Measurements from ENCODE around the gene CDKL4. TPM values are rescaled to one million over a fixed set of nuclear protein-coding genes. Genes with fewer than 3 reads are reported as not detected.

The CDKL4 gene
- total and polyA plus RNA-seq, 2 of the 13 experiments (the other 11 are each of a cell fraction or from before 2014, with no cell fraction given): 0.29 to 0.50 TPM

GRCh38 chr2:39138187-39138836 is 105.5 kb downstream of the CDKL4 start (continued):
- TF ChIP-seq NFE2L1 (CRISPR knock-in tag; IDR thresholded peaks at IDR 0.05; ENCODE audit: borderline replicate concordance) (peak; percentile 87; the same call in 1 of the 2 replicates), MYC (CRISPR knock-in tag; IDR thresholded peaks at IDR 0.05; ENCODE audit: borderline replicate concordance) (peak; percentile 33; the same call in 1 of the 2 replicates), MTA1 (CRISPR knock-in tag; IDR thresholded peaks at IDR 0.05; ENCODE audit: borderline replicate concordance) (peak; percentile 93), RARA (CRISPR knock-in tag; IDR thresholded peaks at IDR 0.05) (peak; percentile 80), ZC3H13 (CRISPR knock-in tag; IDR thresholded peaks at IDR 0.05) (peak; percentile 63; the same call in 1 of the 2 replicates), ZBTB7B (CRISPR knock-in tag; IDR thresholded peaks at IDR 0.05) (0 out of 2 replicates have a peak, but pooled peaks have one; percentile 33), ZSCAN29 (CRISPR knock-in tag; conservative IDR thresholded peaks at IDR 0.05) (peak; percentile 82), ZBTB20 (CRISPR knock-in tag; IDR thresholded peaks at IDR 0.05; ENCODE audit: borderline replicate concordance, low read depth) (peak; percentile 88; the same call in 1 of the 2 replicates), KDM2A (CRISPR knock-in tag; IDR thresholded peaks at IDR 0.05; ENCODE audit: borderline replicate concordance, low read depth) (peak; percentile 48), RFXAP (CRISPR knock-in tag; IDR thresholded peaks at IDR 0.05; ENCODE audit: borderline replicate concordance) (0 out of 2 replicates have a peak, but pooled peaks have one; percentile 47), REST (IDR thresholded peaks at IDR 0.05; ENCODE audit: borderline replicate concordance in 1 of 2, low read depth in 1 of 2, low read length in 2 of 2) (peak in 1 of 2 experiments; percentile 24; a peak in 1 of 4 replicates), NKX3-1 (CRISPR knock-in tag; IDR thresholded peaks at IDR 0.05) (peak; percentile 64; the same call in 1 of the 2 replicates), ZBTB25 (CRISPR knock-in tag; IDR thresholded peaks at IDR 0.05) (0 out of 2 replicates have a peak, but pooled peaks have one; percentile 42), FOSL2 (CRISPR knock-in tag; IDR thresholded peaks at IDR 0.05) (peak; percentile 72), ZNF362 (CRISPR knock-in tag; IDR thresholded peaks at IDR 0.05; ENCODE audit: borderline replicate concordance) (peak; percentile 99), ZNF598 (CRISPR knock-in tag; IDR thresholded peaks at IDR 0.05; ENCODE audit: borderline replicate concordance) (0 out of 2 replicates have a peak, but pooled peaks have one; percentile 27)
- TF ChIP-seq, protein P1, sequence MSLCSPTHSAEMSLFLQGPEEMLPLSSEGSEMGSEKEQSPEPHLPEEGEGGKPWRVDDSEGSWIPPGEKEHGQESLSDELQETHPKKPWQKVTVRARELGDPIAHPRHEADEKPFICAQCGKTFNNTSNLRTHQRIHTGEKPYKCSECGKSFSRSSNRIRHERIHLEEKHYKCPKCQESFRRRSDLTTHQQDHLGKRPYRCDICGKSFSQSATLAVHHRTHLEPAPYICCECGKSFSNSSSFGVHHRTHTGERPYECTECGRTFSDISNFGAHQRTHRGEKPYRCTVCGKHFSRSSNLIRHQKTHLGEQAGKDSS (CRISPR knock-in tag; IDR thresholded peaks at IDR 0.05; ENCODE audit: borderline replicate concordance, low read depth): peak; percentile 91; the same call in 1 of the 2 replicates
- TF ChIP-seq, protein P2, sequence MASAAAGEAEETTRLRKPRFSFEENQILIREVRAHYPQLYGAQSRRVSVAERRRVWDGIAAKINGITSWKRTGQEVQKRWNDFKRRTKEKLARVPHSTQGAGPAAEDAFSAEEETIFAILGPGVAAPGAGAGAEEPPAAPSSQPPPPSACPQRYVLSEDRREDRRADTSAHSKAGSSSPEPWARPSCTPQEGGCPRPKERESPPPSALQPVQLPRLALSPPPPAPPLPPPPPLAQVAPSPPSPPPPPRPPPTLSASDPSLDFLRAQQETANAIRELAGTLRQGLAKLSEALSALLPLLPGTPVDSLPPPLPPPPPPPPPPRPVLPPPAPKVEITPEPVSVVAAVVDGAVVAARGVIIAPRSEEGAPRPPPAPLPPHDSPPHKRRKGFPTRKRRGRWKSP (CRISPR knock-in tag; IDR thresholded peaks at IDR 0.05): peak; percentile 80

All from HepG2 (cell line).